ENCODE data around the gene MAP3K15.

GRCh38 chrX:19560611-19561010 is 45.3 kb upstream of the MAP3K15 start:
- TF ChIP-seq CTCF (IDR thresholded peaks at IDR 0.05) (no peak), ZFX (IDR thresholded peaks at IDR 0.05; ENCODE audit: borderline replicate concordance) (no peak)
